ENCODE data around the gene MB21D2.

The MB21D2 gene

DNA sequence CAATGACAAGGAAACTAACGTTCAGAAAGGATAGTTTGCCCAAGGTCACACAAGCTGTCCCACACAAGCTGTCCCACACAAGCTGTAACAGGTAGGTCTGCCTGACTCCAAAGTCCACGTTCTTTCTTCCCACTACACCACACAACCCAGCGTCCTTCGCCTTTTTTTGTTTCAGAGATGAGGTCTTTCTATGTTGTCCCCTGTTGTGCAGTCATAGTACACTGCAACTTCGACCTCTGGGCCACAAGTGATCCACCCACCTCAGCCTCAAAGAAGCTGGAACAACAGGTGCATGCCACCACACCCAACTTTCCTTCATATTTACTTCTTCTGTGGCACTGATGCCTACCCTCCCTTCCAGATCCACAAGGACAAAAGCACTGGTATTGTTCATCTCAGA is 21.4 kb downstream of the MB21D2 start:
- DNase-seq (ENCODE audit: low read depth) = no peak
- H3K4me3 ChIP-seq (ENCODE audit: low read depth, low read length) = no peak overlapping the region

- no peak for DNase-seq (ENCODE audit: low read depth)
- H3K4me3 ChIP-seq (ENCODE audit: low read depth, low read length) = no peak overlapping the region
These were observed 23.0 kb downstream of the MB21D2 start for GRCh38 chr3:192894676-192895075.

- no peak overlapping the region for H3K4me3 ChIP-seq (ENCODE audit: low read depth, low read length)
These were observed 24.5 kb downstream of the MB21D2 start for GRCh38 chr3:192892981-192893700.

DNA sequence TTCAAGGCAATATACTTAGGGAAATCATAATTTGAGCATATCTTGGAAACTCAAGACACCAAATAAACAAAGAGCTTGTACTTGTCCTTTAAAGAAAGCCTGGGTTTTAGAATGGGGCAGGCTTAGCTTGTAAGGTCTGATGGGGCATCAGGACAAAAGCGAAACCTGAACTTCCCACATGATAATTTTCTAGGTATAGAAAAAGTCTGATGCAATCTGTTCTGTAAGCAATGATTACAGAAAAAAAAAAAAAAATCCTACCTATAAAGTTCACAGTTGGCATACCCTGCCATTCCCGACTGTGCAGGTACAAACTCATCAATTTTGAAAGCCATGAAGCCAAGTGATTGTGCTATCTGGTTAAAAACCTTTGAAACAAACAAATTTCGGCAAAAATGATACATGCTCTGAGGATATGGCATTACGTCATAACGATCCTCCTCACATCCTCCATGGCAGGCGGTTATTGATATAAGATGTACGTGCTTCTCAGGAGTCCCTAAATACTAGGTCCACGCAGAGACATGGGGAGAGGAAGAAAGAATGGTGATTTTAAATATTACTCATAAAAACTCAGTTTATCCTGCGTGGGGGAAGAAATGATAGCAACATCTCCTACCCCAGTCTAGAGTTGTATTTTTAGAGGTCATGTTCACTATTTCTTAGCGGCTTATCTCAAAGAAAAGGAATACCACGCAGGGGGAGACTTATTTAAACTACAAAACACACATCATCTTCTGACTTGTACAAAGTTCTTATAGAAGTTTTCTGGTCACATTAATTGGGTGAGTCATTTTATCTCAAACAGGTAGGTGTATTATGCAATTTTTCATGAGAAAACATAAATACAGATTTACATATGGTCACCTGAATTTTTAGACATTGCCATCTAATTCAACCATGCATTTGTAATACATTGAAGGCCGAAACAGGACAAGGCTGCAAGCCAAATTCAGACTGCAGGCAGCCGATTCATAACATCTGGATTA is 27.0 kb downstream of the MB21D2 start:
- no peak for DNase-seq (ENCODE audit: low read depth)
- no peak overlapping the region for H3K4me3 ChIP-seq (ENCODE audit: low read depth, low read length)

More at GRCh38 chr3:192892981-192893700, 24.5 kb downstream of the MB21D2 start:
- DNase-seq (ENCODE audit: low read depth) = peak; percentile 70

- H3K4me3 ChIP-seq (ENCODE audit: low read depth, low read length) = no peak overlapping the region
- DNase-seq (ENCODE audit: low read depth) = no peak
These were observed 28.0 kb downstream of the MB21D2 start for GRCh38 chr3:192889679-192890078.

GRCh38 chr3:192888190-192888589 is 29.5 kb downstream of the MB21D2 start:
- no peak overlapping the region for H3K4me3 ChIP-seq (ENCODE audit: low read depth, low read length)
- no peak for DNase-seq (ENCODE audit: low read depth)

DNA sequence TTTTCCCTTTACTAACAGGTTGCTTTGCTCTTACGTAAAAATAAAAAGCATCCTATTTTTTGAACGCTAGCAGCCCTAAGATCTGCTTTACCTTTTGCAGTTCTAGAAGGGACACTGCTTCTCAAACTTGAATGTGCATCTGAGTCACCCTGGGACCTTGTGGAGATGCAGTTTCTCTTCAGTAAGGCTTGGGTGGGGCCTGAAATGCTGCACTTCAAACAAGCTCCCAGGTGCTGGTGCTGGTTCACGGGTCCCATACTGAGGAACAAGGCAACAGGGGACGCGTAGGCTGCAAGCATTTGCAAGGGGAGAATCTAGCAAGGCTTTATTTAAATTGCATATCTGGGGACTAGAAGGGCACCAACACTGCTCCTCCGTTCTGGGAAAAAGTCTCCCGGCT is 30.0 kb downstream of the MB21D2 start:
- H3K4me3 ChIP-seq (ENCODE audit: low read depth, low read length) = no peak overlapping the region
- no peak for DNase-seq (ENCODE audit: low read depth)

GRCh38 chr3:192887047-192887446 is 30.6 kb downstream of the MB21D2 start:
- H3K4me3 ChIP-seq (ENCODE audit: low read depth, low read length) = no peak overlapping the region
- no peak for DNase-seq (ENCODE audit: low read depth)

- no peak overlapping the region for H3K4me3 ChIP-seq (ENCODE audit: low read depth, low read length)
- no peak for DNase-seq (ENCODE audit: low read depth)
These were observed 32.6 kb downstream of the MB21D2 start for GRCh38 chr3:192884777-192885773.

DNA sequence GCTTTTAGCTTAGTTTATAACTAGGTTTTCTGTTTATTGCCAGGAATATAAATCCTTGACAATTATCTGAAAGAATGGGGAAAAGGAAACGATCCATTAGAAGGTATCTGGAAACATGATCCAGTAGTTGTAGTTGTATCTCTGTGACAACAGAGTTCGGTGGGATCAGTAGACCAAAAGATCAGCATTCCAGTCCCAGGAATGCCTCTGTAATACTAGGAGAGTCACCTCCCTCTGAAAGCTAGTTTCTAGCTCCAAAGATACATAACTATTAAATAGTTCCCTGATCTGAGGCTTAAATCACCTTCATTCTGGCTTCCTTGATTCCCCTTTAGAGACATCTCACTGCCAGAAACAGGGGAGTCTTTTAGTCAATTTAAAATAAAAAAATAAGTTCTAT is 34.1 kb downstream of the MB21D2 start:
- no peak for DNase-seq (ENCODE audit: low read depth)
- no peak overlapping the region for H3K4me3 ChIP-seq (ENCODE audit: low read depth, low read length)

GRCh38 chr3:192881159-192881786 is 36.4 kb downstream of the MB21D2 start:
- no peak overlapping the region for H3K4me3 ChIP-seq (ENCODE audit: low read depth, low read length)
- DNase-seq (ENCODE audit: low read depth) = no peak

DNA sequence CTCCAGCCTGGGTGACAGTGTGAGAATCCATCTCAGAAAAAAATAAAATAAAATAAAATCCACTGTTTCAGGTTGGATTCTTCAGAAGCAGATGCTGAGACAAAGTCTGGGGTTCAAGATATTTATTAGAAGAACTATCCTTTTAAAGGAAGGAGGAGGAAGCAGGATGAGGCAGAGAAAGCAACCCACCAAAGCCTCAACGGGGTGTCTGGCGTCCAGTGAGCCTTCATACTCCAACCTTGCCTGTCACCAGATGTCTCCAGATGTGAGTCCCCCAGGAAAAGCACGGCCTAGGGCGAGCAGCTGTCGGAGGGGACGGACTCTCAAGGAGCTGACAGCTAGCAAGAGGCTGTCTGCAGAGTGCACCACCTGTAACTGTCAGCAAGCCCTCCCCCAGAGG is 37.3 kb downstream of the MB21D2 start:
- H3K4me3 ChIP-seq (ENCODE audit: low read depth, low read length) = no peak overlapping the region
- no peak for DNase-seq (ENCODE audit: low read depth)

DNA sequence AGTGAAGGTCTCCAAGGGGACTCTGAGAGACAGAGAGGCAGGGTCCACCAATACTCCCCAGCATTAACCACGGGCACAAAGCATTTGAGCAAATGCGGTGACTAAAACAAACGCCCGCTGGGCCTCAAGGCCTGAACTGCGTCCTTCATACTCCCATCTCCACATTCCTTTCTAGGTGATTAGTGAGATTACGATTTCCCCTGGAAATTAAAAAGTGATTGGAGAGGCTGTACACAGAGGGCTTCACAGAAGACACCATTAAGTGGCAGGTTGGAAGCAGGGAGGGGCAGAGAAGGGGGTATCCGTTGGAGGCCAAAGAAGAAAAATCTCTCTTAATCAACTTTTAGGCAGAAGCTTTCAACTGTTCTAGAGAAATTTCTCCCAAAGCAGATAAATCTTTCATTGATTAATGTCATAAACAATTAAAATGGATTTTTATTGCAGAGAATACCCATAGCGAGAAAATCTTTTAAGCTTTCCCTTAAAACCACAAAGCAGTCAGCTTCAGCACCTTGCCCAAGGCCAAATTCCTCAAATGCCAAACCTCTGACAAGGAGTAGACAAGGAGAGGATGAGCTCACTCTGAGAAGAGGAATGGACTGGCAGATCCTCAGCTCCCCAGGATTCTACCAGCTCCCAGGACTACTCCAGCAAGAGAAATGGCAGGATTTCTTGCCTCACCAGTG is 38.2 kb downstream of the MB21D2 start:
- H3K4me3 ChIP-seq (ENCODE audit: low read depth, low read length) = no peak overlapping the region
- DNase-seq (ENCODE audit: low read depth) = peak; percentile 80

GRCh38 chr3:192875971-192876565 is 41.6 kb downstream of the MB21D2 start:
- H3K4me3 ChIP-seq (ENCODE audit: low read depth, low read length) = no peak overlapping the region
- no peak for DNase-seq (ENCODE audit: low read depth)

DNA sequence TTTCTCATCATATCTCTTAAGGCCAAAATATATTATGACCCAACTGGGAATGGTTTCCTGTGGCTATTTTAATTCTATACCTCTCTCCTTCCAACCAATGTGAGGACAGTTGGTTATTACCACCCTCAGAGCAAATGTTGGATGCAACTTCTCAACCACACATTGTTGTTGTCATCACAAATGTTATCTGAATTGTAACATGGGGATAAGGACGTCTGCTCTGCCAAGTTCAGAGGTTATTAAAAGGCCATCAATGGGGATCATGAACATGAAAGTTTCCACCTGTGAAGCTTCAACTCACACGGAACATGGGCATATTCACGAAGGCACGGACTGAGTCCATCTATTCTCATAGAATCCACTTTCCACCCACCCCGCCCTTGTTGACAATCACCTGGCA is 46.8 kb downstream of the MB21D2 start:
- no peak overlapping the region for H3K4me3 ChIP-seq (ENCODE audit: low read depth, low read length)
- DNase-seq (ENCODE audit: low read depth) = no peak

DNA sequence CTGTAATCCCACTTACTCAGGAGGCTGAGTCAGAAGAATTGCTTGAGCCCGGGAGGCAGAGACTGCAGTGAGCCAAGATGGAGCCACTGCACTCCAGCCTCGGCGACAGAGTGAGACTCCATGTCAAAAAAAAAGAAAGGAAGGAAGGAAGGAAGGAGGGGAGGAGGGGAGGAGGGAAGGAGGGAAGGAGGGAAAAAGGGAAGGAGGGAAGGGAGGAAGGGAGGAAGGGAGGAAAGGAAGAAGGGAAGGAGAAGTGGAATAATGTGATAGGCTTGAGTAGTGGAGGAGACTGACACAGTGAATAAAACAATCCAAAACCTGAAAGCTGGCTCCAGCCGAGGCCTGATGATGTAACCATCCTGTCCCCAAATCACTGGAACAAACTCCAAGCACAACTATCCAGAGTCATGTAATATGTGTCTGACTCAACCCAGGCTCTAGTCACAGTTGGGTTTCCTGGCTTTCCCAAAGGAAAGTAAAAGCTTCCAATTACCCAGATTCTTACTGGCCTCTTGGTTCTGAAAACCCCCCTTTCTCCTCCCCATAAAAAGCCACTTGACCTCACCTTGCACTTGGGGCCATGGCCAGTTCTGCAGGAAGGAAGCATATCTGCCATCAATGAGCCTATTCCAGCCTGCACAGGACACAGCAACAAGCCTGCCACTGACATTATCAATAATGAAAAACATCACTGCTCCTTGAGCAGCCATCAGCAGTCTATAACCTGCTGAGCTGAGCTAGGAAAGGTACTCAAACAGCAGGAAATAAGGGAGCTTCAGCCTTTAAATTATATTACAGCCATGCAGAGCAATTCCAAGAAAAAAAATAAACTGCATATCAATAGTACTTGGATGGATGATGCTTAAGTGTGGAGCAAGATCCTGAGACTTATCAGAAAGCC is 48.3 kb downstream of the MB21D2 start:
- no peak for DNase-seq (ENCODE audit: low read depth)

GRCh38 chr3:192867645-192868044 is 50.0 kb downstream of the MB21D2 start:
- no peak for DNase-seq (ENCODE audit: low read depth)
- no peak overlapping the region for H3K4me3 ChIP-seq (ENCODE audit: low read depth, low read length)

More for the DNA sequence above, 48.3 kb downstream of the MB21D2 start:
- H3K4me3 ChIP-seq (ENCODE audit: low read depth, low read length) = no peak overlapping the region
